Measurements from ENCODE around the gene RAB10. TPM values are rescaled to one million over a fixed set of nuclear protein-coding genes. Genes with fewer than 3 reads are reported as not detected.

RAB10 gene
- total RNA-seq, 1 donor from 2014 or later: 238 TPM

DNA sequence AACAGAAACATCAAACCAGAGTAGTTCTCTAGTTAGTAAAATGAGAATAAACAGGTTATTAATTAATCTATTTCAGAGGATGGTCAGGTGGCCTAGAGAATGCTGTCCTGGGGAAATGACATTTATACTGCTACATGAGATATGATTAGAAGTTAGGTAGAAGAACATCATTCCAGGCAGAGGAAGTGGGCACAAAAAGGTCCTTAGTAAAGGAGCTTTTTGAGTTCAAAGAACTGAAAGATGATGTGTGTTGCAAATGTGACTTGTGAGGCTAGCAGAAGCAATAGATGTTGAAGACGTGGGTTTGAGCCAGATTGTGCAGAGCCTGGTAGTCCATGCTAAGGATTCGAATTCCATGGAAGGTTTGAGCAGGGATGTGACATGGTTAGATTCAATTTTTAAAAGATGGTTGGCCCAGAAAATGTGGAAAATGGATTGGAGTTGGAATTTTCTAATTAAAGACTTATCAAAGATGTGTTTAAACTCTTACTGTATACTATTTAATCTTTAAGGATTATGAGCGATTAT lies 34.2 kb downstream of the RAB10 start:
- Histone ChIP-seq H4K20me1 (ENCODE audit: low read depth) (peaks cover 90% of the 10 kb centered on the region), H3K27ac (no peak overlapping the region), H3K79me2 (ENCODE audit: low read depth) (peaks cover 100% of the 10 kb centered on the region), H3K9me3 (ENCODE audit: low read depth) (no peaks in the 10 kb centered on the region), H3K9ac (no peak overlapping the region), H3K4me2 (no peak overlapping the region), H2AFZ (replicated peaks) (no peak overlapping the region), H3K4me1 (peaks cover 7% of the 10 kb centered on the region), H3K27me3 (no peaks in the 10 kb centered on the region), H3K4me3 (no peak overlapping the region), H3K36me3 (no peaks in the 10 kb centered on the region), H3F3A (ENCODE audit: low read depth) (peaks cover 13% of the 10 kb centered on the region)
- H3K9me3 Mint-ChIP-seq: peaks cover 2% of the 10 kb centered on the region
- H3K36me3 Mint-ChIP-seq: peaks cover 18% of the 10 kb centered on the region
- no peak for DNase-seq (ENCODE audit: low spot score)
- TF ChIP-seq EZH2 (IDR thresholded peaks at IDR 0.05) (no peak), EZH2phosphoT487 (IDR thresholded peaks at IDR 0.05) (no peak), CTCF (IDR thresholded peaks at IDR 0.05) (no peak)
- peaks cover 2% of the 10 kb centered on the region for H3K27me3 Mint-ChIP-seq (ENCODE audit: insufficient read depth, low read depth)
- no peaks in the 10 kb centered on the region for H3K4me1 Mint-ChIP-seq
- peak overlapping the region; percentile 3 for H3K27ac Mint-ChIP-seq
- H3K4me3 Mint-ChIP-seq: no peak overlapping the region

- Histone ChIP-seq H3K79me2 (ENCODE audit: low read depth) (peaks cover 100% of the 10 kb centered on the region), H3K4me1 (peaks cover 13% of the 10 kb centered on the region), H3K36me3 (no peaks in the 10 kb centered on the region), H3K4me3 (no peak overlapping the region), H3K4me2 (no peak overlapping the region), H4K20me1 (ENCODE audit: low read depth) (peaks cover 90% of the 10 kb centered on the region), H2AFZ (replicated peaks) (no peak overlapping the region), H3F3A (ENCODE audit: low read depth) (peaks cover 19% of the 10 kb centered on the region), H3K9me3 (ENCODE audit: low read depth) (no peaks in the 10 kb centered on the region), H3K27ac (peak overlapping the region; percentile 2), H3K9ac (no peak overlapping the region), H3K27me3 (no peaks in the 10 kb centered on the region)
- H3K27me3 Mint-ChIP-seq (ENCODE audit: insufficient read depth, low read depth): peaks cover 2% of the 10 kb centered on the region
- H3K27ac Mint-ChIP-seq: no peak overlapping the region
- no peak for DNase-seq (ENCODE audit: low spot score)
- no peak overlapping the region for H3K4me3 Mint-ChIP-seq
- no peaks in the 10 kb centered on the region for H3K4me1 Mint-ChIP-seq
- H3K9me3 Mint-ChIP-seq: peaks cover 2% of the 10 kb centered on the region
- no peak for TF ChIP-seq CTCF (IDR thresholded peaks at IDR 0.05)
- TF ChIP-seq EZH2 (IDR thresholded peaks at IDR 0.05): no peak
- no peak for TF ChIP-seq EZH2phosphoT487 (IDR thresholded peaks at IDR 0.05)
- peaks cover 18% of the 10 kb centered on the region for H3K36me3 Mint-ChIP-seq
Measured at GRCh38 chr2:26068602-26069298, 34.9 kb downstream of the RAB10 start.

DNA sequence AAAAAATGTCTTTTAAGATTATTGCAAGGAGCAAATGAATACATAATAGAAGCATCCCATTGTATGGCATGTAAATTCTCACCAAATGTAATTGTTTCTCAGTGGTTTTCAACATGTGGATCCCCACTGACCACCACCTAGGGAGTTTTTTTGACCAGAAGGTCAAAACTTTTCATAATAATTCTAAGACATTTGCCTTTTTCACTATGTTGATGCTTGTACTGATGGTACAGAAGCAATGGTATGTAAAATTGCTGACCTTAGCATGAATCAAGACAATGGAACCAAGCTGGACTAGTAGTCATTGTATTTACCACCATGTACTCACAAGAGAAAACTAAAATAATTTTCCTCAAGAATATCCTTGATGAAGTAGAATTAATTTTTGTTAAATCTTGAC lies 36.8 kb downstream of the RAB10 start:
- no peak overlapping the region for H3K27ac Mint-ChIP-seq
- Histone ChIP-seq H3K9ac (no peak overlapping the region), H3K27ac (no peak overlapping the region), H3K4me3 (no peak overlapping the region), H3K79me2 (ENCODE audit: low read depth) (peaks cover 100% of the 10 kb centered on the region), H3K4me1 (peaks cover 26% of the 10 kb centered on the region), H3F3A (ENCODE audit: low read depth) (peaks cover 25% of the 10 kb centered on the region), H2AFZ (replicated peaks) (no peak overlapping the region), H4K20me1 (ENCODE audit: low read depth) (peaks cover 91% of the 10 kb centered on the region), H3K9me3 (ENCODE audit: low read depth) (no peaks in the 10 kb centered on the region), H3K36me3 (no peaks in the 10 kb centered on the region), H3K4me2 (no peak overlapping the region), H3K27me3 (no peaks in the 10 kb centered on the region)
- peaks cover 2% of the 10 kb centered on the region for H3K27me3 Mint-ChIP-seq (ENCODE audit: insufficient read depth, low read depth)
- H3K4me3 Mint-ChIP-seq: no peak overlapping the region
- peaks cover 5% of the 10 kb centered on the region for H3K4me1 Mint-ChIP-seq
- peaks cover 2% of the 10 kb centered on the region for H3K9me3 Mint-ChIP-seq
- TF ChIP-seq EZH2phosphoT487 (IDR thresholded peaks at IDR 0.05) (no peak), CTCF (IDR thresholded peaks at IDR 0.05) (no peak), EZH2 (IDR thresholded peaks at IDR 0.05) (no peak)
- no peak for DNase-seq (ENCODE audit: low spot score)
- peaks cover 21% of the 10 kb centered on the region for H3K36me3 Mint-ChIP-seq
